ENCODE results near the gene OAS3.
"Not testable (repeated sequence)": the region's sequence is repeated elsewhere in the genome, so short reads cannot be mapped to it uniquely, and the experiment has no call there.

Gene OAS3

GRCh38 chr12:112980491-112981158 is 42.4 kb downstream of the OAS3 start:
- DNase-seq (ENCODE audit: low read depth in 2 of 2) = no peak

- no peak for DNase-seq (ENCODE audit: low read depth in 2 of 2)
Observed at GRCh38 chr12:112985642-112986290, 47.5 kb downstream of the OAS3 start.

GRCh38 chr12:112986291-112986800 is 48.1 kb downstream of the OAS3 start:
- DNase-seq (ENCODE audit: low read depth in 2 of 2) = no peak

- DNase-seq (ENCODE audit: low read depth in 2 of 2) = no peak
Observed at GRCh38 chr12:112987561-112987960, 49.3 kb downstream of the OAS3 start.

- no peak for DNase-seq (ENCODE audit: low read depth in 2 of 2)
Observed at GRCh38 chr12:112988224-112988623, 50.0 kb downstream of the OAS3 start.

- DNase-seq (ENCODE audit: low read depth in 2 of 2) = not testable (repeated sequence)
Observed at GRCh38 chr12:112988823-112989385, 50.6 kb downstream of the OAS3 start.

GRCh38 chr12:112989806-112990205 is 51.5 kb downstream of the OAS3 start:
- DNase-seq (ENCODE audit: low read depth in 2 of 2) = no peak

GRCh38 chr12:112992541-112993398 is 54.5 kb downstream of the OAS3 start:
- peak in 1 of 2 donors; percentile 31 for DNase-seq (ENCODE audit: low read depth in 2 of 2)

- DNase-seq (ENCODE audit: low read depth in 2 of 2) = no peak
Observed at GRCh38 chr12:112995008-112995407, 56.7 kb downstream of the OAS3 start.

GRCh38 chr12:112996501-112996900 is 58.2 kb downstream of the OAS3 start:
- no peak for DNase-seq (ENCODE audit: low read depth in 2 of 2)

- no peak for DNase-seq (ENCODE audit: low read depth in 2 of 2)
Observed at GRCh38 chr12:112997506-112997905, 59.2 kb downstream of the OAS3 start.

- no peak for DNase-seq (ENCODE audit: low read depth in 2 of 2)
Observed at GRCh38 chr12:112998987-112999767, 60.9 kb downstream of the OAS3 start.

GRCh38 chr12:113000433-113000832 is 62.2 kb downstream of the OAS3 start:
- DNase-seq (ENCODE audit: low read depth in 2 of 2) = no peak

GRCh38 chr12:113002155-113002554 is 63.9 kb downstream of the OAS3 start:
- no peak for DNase-seq (ENCODE audit: low read depth in 2 of 2)

GRCh38 chr12:113002676-113003075 is 64.4 kb downstream of the OAS3 start:
- no peak for DNase-seq (ENCODE audit: low read depth in 2 of 2)

GRCh38 chr12:113003636-113004035 is 65.4 kb downstream of the OAS3 start:
- no peak for DNase-seq (ENCODE audit: low read depth in 2 of 2)

- no peak for DNase-seq (ENCODE audit: low read depth in 2 of 2)
Observed at GRCh38 chr12:113005762-113006161, 67.5 kb downstream of the OAS3 start.

- no peak for DNase-seq (ENCODE audit: low read depth in 2 of 2)
Observed at GRCh38 chr12:113006206-113006605, 67.9 kb downstream of the OAS3 start.

GRCh38 chr12:113006641-113007040 is 68.4 kb downstream of the OAS3 start:
- no peak for DNase-seq (ENCODE audit: low read depth in 2 of 2)

GRCh38 chr12:113007166-113007565 is 68.9 kb downstream of the OAS3 start:
- DNase-seq (ENCODE audit: low read depth in 2 of 2) = no peak

GRCh38 chr12:113010701-113011100 is 72.4 kb downstream of the OAS3 start:
- no peak for DNase-seq (ENCODE audit: low read depth in 2 of 2)

Measured in stimulated activated CD8-positive, alpha-beta memory T cell treated with anti-CD3 and anti-CD28 coated beads, Interleukin-15, amount 100 ng/mL, for 48 hours (primary cell).